ENCODE measurements around the gene CD160. TPM values are rescaled to one million over a fixed set of nuclear protein-coding genes. Genes with fewer than 3 reads are reported as not detected.
"Not testable (repeated sequence)": the region's sequence is repeated elsewhere in the genome, so short reads cannot be mapped to it uniquely, and the experiment has no call there.

Gene CD160
- total RNA-seq (2021), result not detected in 2 replicates
- not detected for Bru-seq, nascent RNA
- percentile 15 among the genes with signal in this experiment for BruChase-seq, experiment 1, labeled RNA remaining after a 2-hour chase
- BruChase-seq, experiment 2, labeled RNA remaining after a 6-hour chase, result percentile 5 among the genes with signal in this experiment
- long read RNA-seq, partial matches to known transcripts, result 0 of 1 reads
- long read RNA-seq, other reads (novel, unspliced or antisense), result 1 of 1 reads

DNA sequence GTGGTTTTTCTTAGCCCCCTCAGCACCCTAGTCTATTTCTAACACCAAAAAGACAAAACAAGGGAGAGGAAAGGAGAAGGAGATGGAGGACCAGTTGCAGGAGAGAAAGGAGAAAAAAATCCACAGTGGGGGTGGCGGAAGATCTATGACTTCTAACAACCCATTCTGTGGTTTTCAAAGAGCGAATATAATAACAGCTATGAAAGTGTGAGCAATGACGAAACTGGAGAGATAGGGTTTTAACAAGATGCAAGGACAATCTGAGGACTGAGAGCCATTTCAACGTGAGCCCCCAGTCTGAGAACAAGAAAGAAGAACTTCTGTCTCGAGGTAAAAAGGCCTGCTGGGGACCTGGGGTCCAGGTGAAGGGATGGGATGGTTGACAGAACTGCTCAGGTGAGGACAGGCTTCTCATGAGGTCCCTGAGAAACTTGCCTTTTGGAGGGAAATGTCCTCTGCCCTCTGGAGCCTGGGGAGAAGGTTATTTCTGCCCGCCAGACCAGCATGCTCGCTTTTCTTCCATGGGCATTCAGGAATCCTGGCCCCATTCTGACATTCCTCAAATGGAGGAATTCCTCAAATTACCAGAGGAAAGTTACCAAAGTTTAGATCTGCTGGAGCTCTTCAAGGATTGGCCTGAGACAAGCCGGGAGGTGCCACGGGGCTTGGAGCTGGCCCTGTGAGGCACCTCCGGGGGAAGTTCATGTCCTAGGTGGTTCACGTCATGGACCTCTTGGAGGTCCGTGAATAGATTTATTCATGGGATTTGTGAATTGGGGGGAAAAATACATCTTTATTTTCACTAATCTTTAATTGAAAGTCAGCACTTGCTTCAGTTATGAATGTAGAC is at the start of gene CD160:
Gene CD160 (plus strand): TSS at position 270 of the 850 bp plus-strand sequence. CDS start 8,829 bp downstream, outside the sequence.
- no peaks in the 10 kb centered on the region for H3K36me3 ChIP-seq (ENCODE audit: low read depth)
- H3K9me2 ChIP-seq (ENCODE audit: insufficient read depth), result no peaks in the 10 kb centered on the region
- no TSS peak for BruUV-seq (replicated peaks)
- no peak within 1 kb of the TSS for H3K27ac ChIP-seq
- DNase-seq, result no peak
- H3K9me3 ChIP-seq (ENCODE audit: insufficient read depth, low read depth), result no peaks in the 10 kb centered on the region
- no peaks in the 10 kb centered on the region for H3K27me3 ChIP-seq (ENCODE audit: insufficient read depth, low read depth)
- no peak within 1 kb of the TSS for H2AFZ ChIP-seq
- intact Hi-C loops (cut with micrococcal nuclease; ENCODE audit: unreplicated experiment), result loop anchor here (5.0 kb wide), 2 partner anchors 63 to 103 kb away; partner anchors contain the start of genes POLR3C and RNF115
- H3K4me2 ChIP-seq, result peak within 1 kb of the TSS; percentile 73; the same call in 1 of the 2 replicates
- POLR2A ChIA-PET (ENCODE audit: unreplicated experiment), result no interaction called here
- TF ChIP-seq, protein P1, sequence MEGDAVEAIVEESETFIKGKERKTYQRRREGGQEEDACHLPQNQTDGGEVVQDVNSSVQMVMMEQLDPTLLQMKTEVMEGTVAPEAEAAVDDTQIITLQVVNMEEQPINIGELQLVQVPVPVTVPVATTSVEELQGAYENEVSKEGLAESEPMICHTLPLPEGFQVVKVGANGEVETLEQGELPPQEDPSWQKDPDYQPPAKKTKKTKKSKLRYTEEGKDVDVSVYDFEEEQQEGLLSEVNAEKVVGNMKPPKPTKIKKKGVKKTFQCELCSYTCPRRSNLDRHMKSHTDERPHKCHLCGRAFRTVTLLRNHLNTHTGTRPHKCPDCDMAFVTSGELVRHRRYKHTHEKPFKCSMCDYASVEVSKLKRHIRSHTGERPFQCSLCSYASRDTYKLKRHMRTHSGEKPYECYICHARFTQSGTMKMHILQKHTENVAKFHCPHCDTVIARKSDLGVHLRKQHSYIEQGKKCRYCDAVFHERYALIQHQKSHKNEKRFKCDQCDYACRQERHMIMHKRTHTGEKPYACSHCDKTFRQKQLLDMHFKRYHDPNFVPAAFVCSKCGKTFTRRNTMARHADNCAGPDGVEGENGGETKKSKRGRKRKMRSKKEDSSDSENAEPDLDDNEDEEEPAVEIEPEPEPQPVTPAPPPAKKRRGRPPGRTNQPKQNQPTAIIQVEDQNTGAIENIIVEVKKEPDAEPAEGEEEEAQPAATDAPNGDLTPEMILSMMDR (conservative IDR thresholded peaks at IDR 0.05), result no peak
- no peak for TF ChIP-seq EZH2 (IDR thresholded peaks at IDR 0.05; ENCODE audit: low read depth)
- H4K20me1 ChIP-seq (ENCODE audit: insufficient read depth), result no peaks in the 10 kb centered on the region
- H3K79me2 ChIP-seq (ENCODE audit: low read depth), result no peaks in the 10 kb centered on the region
- H3K4me1 ChIP-seq (replicated peaks; ENCODE audit: insufficient read depth), result peaks cover 6% of the 10 kb centered on the region
- CTCF ChIA-PET, result no interaction called here
- H3F3A ChIP-seq (ENCODE audit: insufficient read depth, low read depth), result no peaks in the 10 kb centered on the region
- H3K4me3 ChIP-seq, result no peak within 1 kb of the TSS

GRCh38 chr1:145670995-145671745 is 48.1 kb upstream of the CD160 start:
- H3K4me3 ChIP-seq; H3K9me3 ChIP-seq (ENCODE audit: insufficient read depth, low read depth); CTCF ChIA-PET; H4K20me1 ChIP-seq (ENCODE audit: insufficient read depth); H3K9me2 ChIP-seq (ENCODE audit: insufficient read depth); H3K79me2 ChIP-seq (ENCODE audit: low read depth); H3K27me3 ChIP-seq (ENCODE audit: insufficient read depth, low read depth); H3F3A ChIP-seq (ENCODE audit: insufficient read depth, low read depth); H3K27ac ChIP-seq; DNase-seq; H2AFZ ChIP-seq; H3K4me2 ChIP-seq; H3K36me3 ChIP-seq (ENCODE audit: low read depth); BruUV-seq (replicated peaks); intact Hi-C loops (cut with micrococcal nuclease; ENCODE audit: unreplicated experiment); H3K4me1 ChIP-seq (replicated peaks; ENCODE audit: insufficient read depth); POLR2A ChIA-PET (ENCODE audit: unreplicated experiment): not testable (repeated sequence)

GRCh38 chr1:145673217-145673616 is 46.1 kb upstream of the CD160 start:
- DNase-seq; intact Hi-C loops (cut with micrococcal nuclease; ENCODE audit: unreplicated experiment); BruUV-seq (replicated peaks): not testable (repeated sequence)

GRCh38 chr1:145684858-145685257 is 34.4 kb upstream of the CD160 start:
- H3K9me2 ChIP-seq (ENCODE audit: insufficient read depth); H3K9me3 ChIP-seq (ENCODE audit: insufficient read depth, low read depth); H3K4me3 ChIP-seq; H3K4me1 ChIP-seq (replicated peaks; ENCODE audit: insufficient read depth); intact Hi-C loops (cut with micrococcal nuclease; ENCODE audit: unreplicated experiment); H3F3A ChIP-seq (ENCODE audit: insufficient read depth, low read depth); H2AFZ ChIP-seq; H3K36me3 ChIP-seq (ENCODE audit: low read depth); H3K27ac ChIP-seq; H3K79me2 ChIP-seq (ENCODE audit: low read depth); DNase-seq; BruUV-seq (replicated peaks); H3K4me2 ChIP-seq; H3K27me3 ChIP-seq (ENCODE audit: insufficient read depth, low read depth); H4K20me1 ChIP-seq (ENCODE audit: insufficient read depth); CTCF ChIA-PET; POLR2A ChIA-PET (ENCODE audit: unreplicated experiment): not testable (repeated sequence)

More at GRCh38 chr1:145673217-145673616, 46.1 kb upstream of the CD160 start:
- CTCF ChIA-PET; H3K27ac ChIP-seq; H3K4me2 ChIP-seq; POLR2A ChIA-PET (ENCODE audit: unreplicated experiment); H3F3A ChIP-seq (ENCODE audit: insufficient read depth, low read depth); H3K36me3 ChIP-seq (ENCODE audit: low read depth); H3K4me3 ChIP-seq; H4K20me1 ChIP-seq (ENCODE audit: insufficient read depth); H3K27me3 ChIP-seq (ENCODE audit: insufficient read depth, low read depth); H3K4me1 ChIP-seq (replicated peaks; ENCODE audit: insufficient read depth); H3K9me3 ChIP-seq (ENCODE audit: insufficient read depth, low read depth); H2AFZ ChIP-seq; H3K9me2 ChIP-seq (ENCODE audit: insufficient read depth); H3K79me2 ChIP-seq (ENCODE audit: low read depth): not testable (repeated sequence)

DNA sequence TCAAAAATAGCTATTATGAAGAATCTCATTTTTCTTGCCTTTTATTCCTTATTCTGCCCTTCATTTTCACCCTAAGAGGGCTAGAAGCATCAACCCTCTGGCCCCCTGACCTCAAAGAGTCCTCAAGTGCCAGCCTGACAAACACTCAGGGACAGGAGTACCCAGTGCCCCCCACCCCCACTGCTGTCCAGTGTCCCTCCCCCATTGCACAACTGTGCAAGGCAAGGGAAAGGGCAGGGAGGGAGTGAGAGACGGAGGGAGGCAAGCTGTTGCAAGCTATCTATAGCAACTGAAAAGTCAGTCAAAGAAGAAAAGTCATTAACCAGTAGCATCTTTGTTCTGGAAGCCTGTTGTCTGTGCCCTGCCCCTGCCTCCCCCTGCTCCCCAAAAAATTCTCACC is 33.2 kb upstream of the CD160 start:
- H3K4me3 ChIP-seq; H3K9me2 ChIP-seq (ENCODE audit: insufficient read depth); H2AFZ ChIP-seq; DNase-seq; H3K27ac ChIP-seq; intact Hi-C loops (cut with micrococcal nuclease; ENCODE audit: unreplicated experiment); BruUV-seq (replicated peaks); H3K9me3 ChIP-seq (ENCODE audit: insufficient read depth, low read depth); H3K79me2 ChIP-seq (ENCODE audit: low read depth); H3K36me3 ChIP-seq (ENCODE audit: low read depth); H4K20me1 ChIP-seq (ENCODE audit: insufficient read depth); CTCF ChIA-PET; H3K27me3 ChIP-seq (ENCODE audit: insufficient read depth, low read depth); H3F3A ChIP-seq (ENCODE audit: insufficient read depth, low read depth); H3K4me2 ChIP-seq; H3K4me1 ChIP-seq (replicated peaks; ENCODE audit: insufficient read depth); POLR2A ChIA-PET (ENCODE audit: unreplicated experiment): not testable (repeated sequence)
